ENCODE results near the gene GHRHR.

The GHRHR gene

GRCh38 chr7:30915751-30916150 lies 48.0 kb upstream of the GHRHR start:
- H3K4me1 ChIP-seq (ENCODE audit: low read length): no peaks in the 10 kb centered on the region
- H3K9me3 ChIP-seq (replicated peaks; ENCODE audit: insufficient read depth, low read length): no peaks in the 10 kb centered on the region
- no peaks in the 10 kb centered on the region for H3K36me3 ChIP-seq (replicated peaks; ENCODE audit: insufficient read depth, low read length)
- H3K27me3 ChIP-seq (replicated peaks; ENCODE audit: insufficient read depth, low read length): no peaks in the 10 kb centered on the region
- no peaks in the 10 kb centered on the region for H3K9me2 ChIP-seq (replicated peaks; ENCODE audit: insufficient read depth, low read length)
- H2AFZ ChIP-seq (ENCODE audit: low read length): no peak overlapping the region
- H3K4me3 ChIP-seq (ENCODE audit: low read length): no peak overlapping the region
- H3K79me2 ChIP-seq (ENCODE audit: low read length): no peaks in the 10 kb centered on the region
- DNase-seq: no peak
- no peaks in the 10 kb centered on the region for H3F3A ChIP-seq (ENCODE audit: insufficient read depth, low read length)
- H3K27ac ChIP-seq (ENCODE audit: low read length): no peak overlapping the region
- no peak overlapping the region for H3K9ac ChIP-seq (ENCODE audit: low read length)
- no peak for TF ChIP-seq CTCF (IDR thresholded peaks at IDR 0.05; ENCODE audit: low read length)
- TF ChIP-seq EZH2 (optimal IDR thresholded peaks at IDR 0.05; ENCODE audit: low read depth, low read length): no peak
- no peak for TF ChIP-seq EZH2phosphoT487 (IDR thresholded peaks at IDR 0.05; ENCODE audit: low read length)
- H3K4me2 ChIP-seq (ENCODE audit: low read depth, low read length): no peak overlapping the region
- no peaks in the 10 kb centered on the region for H4K20me1 ChIP-seq (ENCODE audit: insufficient read depth, low read length)

DNA sequence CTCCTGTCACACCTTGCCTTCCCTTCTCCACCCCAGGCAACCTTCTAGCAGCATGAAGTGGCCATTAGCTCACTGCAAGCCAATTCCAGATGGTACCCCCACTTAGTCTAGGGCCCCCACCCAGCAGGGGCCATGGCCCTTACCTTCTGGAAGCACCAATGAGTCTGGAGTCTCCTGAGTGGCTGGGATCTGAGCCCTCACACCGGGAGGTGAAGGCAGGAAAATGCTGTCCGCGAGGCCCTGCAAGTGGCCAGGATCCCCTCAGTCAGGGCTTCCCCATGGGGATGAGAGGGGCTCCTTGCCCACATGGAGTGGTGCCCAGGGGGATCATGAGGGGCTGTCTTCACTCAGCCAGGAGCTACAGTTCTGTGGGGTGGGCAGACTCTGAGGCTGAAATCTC lies 47.5 kb upstream of the GHRHR start:
- DNase-seq: no peak
- H3K79me2 ChIP-seq (ENCODE audit: low read length): no peaks in the 10 kb centered on the region
- H3K9me3 ChIP-seq (replicated peaks; ENCODE audit: insufficient read depth, low read length): no peaks in the 10 kb centered on the region
- H3K4me3 ChIP-seq (ENCODE audit: low read length): no peak overlapping the region
- H4K20me1 ChIP-seq (ENCODE audit: insufficient read depth, low read length): no peaks in the 10 kb centered on the region
- H3K4me2 ChIP-seq (ENCODE audit: low read depth, low read length): no peak overlapping the region
- no peaks in the 10 kb centered on the region for H3K36me3 ChIP-seq (replicated peaks; ENCODE audit: insufficient read depth, low read length)
- no peak overlapping the region for H2AFZ ChIP-seq (ENCODE audit: low read length)
- TF ChIP-seq CTCF (IDR thresholded peaks at IDR 0.05; ENCODE audit: low read length): no peak
- TF ChIP-seq EZH2phosphoT487 (IDR thresholded peaks at IDR 0.05; ENCODE audit: low read length): no peak
- no peak for TF ChIP-seq EZH2 (optimal IDR thresholded peaks at IDR 0.05; ENCODE audit: low read depth, low read length)
- no peak overlapping the region for H3K9ac ChIP-seq (ENCODE audit: low read length)
- H3K9me2 ChIP-seq (replicated peaks; ENCODE audit: insufficient read depth, low read length): no peaks in the 10 kb centered on the region
- H3F3A ChIP-seq (ENCODE audit: insufficient read depth, low read length): no peaks in the 10 kb centered on the region
- no peak overlapping the region for H3K27ac ChIP-seq (ENCODE audit: low read length)
- H3K27me3 ChIP-seq (replicated peaks; ENCODE audit: insufficient read depth, low read length): no peaks in the 10 kb centered on the region
- no peaks in the 10 kb centered on the region for H3K4me1 ChIP-seq (ENCODE audit: low read length)

- Histone ChIP-seq H3K36me3 (replicated peaks; ENCODE audit: insufficient read depth, low read length) (no peaks in the 10 kb centered on the region), H3F3A (ENCODE audit: insufficient read depth, low read length) (no peaks in the 10 kb centered on the region), H3K79me2 (ENCODE audit: low read length) (no peaks in the 10 kb centered on the region), H3K9me2 (replicated peaks; ENCODE audit: insufficient read depth, low read length) (no peaks in the 10 kb centered on the region), H3K4me3 (ENCODE audit: low read length) (no peak overlapping the region), H3K27me3 (replicated peaks; ENCODE audit: insufficient read depth, low read length) (no peaks in the 10 kb centered on the region), H3K27ac (ENCODE audit: low read length) (no peak overlapping the region), H3K4me1 (ENCODE audit: low read length) (no peaks in the 10 kb centered on the region), H3K9me3 (replicated peaks; ENCODE audit: insufficient read depth, low read length) (no peaks in the 10 kb centered on the region), H3K4me2 (ENCODE audit: low read depth, low read length) (no peak overlapping the region), H3K9ac (ENCODE audit: low read length) (no peak overlapping the region), H4K20me1 (ENCODE audit: insufficient read depth, low read length) (no peaks in the 10 kb centered on the region), H2AFZ (ENCODE audit: low read length) (no peak overlapping the region)
- TF ChIP-seq EZH2phosphoT487 (IDR thresholded peaks at IDR 0.05; ENCODE audit: low read length) (no peak), EZH2 (optimal IDR thresholded peaks at IDR 0.05; ENCODE audit: low read depth, low read length) (no peak), CTCF (IDR thresholded peaks at IDR 0.05; ENCODE audit: low read length) (no peak)
- DNase-seq: no peak
Observed at GRCh38 chr7:30916767-30917166, 47.0 kb upstream of the GHRHR start.
